ENCODE measurements around the gene CAMKK2.

DNA sequence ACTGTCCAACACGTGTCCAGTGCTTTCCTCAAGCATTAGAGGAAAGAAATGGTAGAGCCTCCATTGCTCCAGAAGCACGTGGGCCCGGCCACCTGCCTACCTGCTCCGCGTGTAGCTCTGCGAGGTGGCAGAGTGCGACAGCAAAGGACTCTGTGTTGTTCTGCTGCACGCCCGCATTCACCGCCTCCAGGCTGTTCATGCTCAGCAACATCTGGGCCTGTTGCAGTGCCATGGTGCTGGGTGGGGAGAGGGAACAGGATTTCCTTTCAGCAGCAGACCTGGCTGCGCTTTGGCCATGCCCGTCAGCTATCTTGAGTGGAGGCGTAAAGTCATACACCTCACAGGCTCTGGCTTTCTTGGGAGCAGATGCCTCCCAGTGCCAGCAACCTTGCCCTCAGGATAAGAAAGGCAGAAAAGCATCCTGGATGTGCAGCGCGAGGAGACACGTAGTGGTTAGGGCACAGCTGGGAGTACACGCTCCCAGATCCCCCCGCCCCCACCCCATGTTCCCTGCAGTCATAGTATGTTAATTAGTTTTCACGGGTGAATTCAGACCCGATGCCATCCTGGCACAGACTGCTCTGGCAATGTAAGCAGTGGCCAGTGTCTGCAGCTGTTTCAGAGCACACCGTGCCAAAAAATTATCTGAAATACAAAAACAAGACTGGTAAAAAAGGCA, 30.6 kb upstream of the CAMKK2 start:
- TF ChIP-seq, protein P1, sequence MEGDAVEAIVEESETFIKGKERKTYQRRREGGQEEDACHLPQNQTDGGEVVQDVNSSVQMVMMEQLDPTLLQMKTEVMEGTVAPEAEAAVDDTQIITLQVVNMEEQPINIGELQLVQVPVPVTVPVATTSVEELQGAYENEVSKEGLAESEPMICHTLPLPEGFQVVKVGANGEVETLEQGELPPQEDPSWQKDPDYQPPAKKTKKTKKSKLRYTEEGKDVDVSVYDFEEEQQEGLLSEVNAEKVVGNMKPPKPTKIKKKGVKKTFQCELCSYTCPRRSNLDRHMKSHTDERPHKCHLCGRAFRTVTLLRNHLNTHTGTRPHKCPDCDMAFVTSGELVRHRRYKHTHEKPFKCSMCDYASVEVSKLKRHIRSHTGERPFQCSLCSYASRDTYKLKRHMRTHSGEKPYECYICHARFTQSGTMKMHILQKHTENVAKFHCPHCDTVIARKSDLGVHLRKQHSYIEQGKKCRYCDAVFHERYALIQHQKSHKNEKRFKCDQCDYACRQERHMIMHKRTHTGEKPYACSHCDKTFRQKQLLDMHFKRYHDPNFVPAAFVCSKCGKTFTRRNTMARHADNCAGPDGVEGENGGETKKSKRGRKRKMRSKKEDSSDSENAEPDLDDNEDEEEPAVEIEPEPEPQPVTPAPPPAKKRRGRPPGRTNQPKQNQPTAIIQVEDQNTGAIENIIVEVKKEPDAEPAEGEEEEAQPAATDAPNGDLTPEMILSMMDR (IDR thresholded peaks at IDR 0.05): no peak
- no peak for TF ChIP-seq POLR2A (IDR thresholded peaks at IDR 0.05)
